Measurements from ENCODE around the gene LZTR1.
A peak's percentile ranks its signal among the peaks of the same experiment; 100 is the strongest.
"Not testable (repeated sequence)": the region's sequence is repeated elsewhere in the genome, so short reads cannot be mapped to it uniquely, and the experiment has no call there.

The LZTR1 gene

GRCh38 chr22:21000207-21000986, 18.3 kb downstream of the LZTR1 start:
- DNase-seq: no peak

DNA sequence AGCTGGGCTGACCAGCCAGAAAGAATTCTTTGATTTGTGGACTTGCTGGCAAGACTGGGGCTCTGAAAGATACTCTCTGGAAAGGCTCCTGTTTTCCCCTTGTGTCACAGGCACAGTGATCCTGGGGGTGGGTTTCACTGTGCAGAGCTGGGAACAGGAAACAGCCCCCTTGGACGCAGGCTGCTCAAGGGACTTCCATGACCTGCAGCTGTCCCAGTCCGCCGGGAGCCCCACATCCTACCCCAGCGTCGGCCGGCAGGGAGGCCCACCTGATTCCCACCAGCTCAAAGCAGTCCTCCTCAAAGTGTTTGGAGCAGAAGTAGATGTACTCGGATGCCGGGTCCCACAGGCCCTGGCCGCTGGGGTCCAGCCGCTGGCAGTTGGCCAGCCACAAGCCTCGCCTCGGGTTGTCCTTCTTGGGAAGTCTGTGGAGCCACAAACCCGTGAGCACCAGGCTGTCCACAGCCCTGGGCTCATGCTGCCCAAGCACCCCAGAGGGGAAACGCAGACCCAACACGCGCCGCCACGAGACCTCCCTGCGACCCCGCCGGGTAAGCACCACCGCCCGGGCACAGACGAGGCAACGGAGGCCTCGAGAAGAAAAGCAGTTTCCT, 19.0 kb downstream of the LZTR1 start:
- Histone ChIP-seq H3K36me3 (peaks cover 49% of the 10 kb centered on the region), H3K4me3 (ENCODE audit: low read depth, low read length) (peak overlapping the region; percentile 94), H3K27me3 (no peaks in the 10 kb centered on the region), H3K9me3 (no peaks in the 10 kb centered on the region), H3K4me1 (peaks cover 5% of the 10 kb centered on the region; the same call in 1 of the 2 replicates)
- DNase-seq: no peak
- TF ChIP-seq CTCF (IDR thresholded peaks at IDR 0.05; ENCODE audit: low read depth, low read length): no peak

More at GRCh38 chr22:21000207-21000986, 18.3 kb downstream of the LZTR1 start:
- no peak for TF ChIP-seq CTCF (IDR thresholded peaks at IDR 0.05; ENCODE audit: low read depth, low read length)
- Histone ChIP-seq H3K27me3 (no peaks in the 10 kb centered on the region), H3K4me1 (peaks cover 5% of the 10 kb centered on the region; the same call in 1 of the 2 replicates), H3K9me3 (no peaks in the 10 kb centered on the region), H3K36me3 (peaks cover 47% of the 10 kb centered on the region), H3K4me3 (ENCODE audit: low read depth, low read length) (peak overlapping the region; percentile 94)

DNA sequence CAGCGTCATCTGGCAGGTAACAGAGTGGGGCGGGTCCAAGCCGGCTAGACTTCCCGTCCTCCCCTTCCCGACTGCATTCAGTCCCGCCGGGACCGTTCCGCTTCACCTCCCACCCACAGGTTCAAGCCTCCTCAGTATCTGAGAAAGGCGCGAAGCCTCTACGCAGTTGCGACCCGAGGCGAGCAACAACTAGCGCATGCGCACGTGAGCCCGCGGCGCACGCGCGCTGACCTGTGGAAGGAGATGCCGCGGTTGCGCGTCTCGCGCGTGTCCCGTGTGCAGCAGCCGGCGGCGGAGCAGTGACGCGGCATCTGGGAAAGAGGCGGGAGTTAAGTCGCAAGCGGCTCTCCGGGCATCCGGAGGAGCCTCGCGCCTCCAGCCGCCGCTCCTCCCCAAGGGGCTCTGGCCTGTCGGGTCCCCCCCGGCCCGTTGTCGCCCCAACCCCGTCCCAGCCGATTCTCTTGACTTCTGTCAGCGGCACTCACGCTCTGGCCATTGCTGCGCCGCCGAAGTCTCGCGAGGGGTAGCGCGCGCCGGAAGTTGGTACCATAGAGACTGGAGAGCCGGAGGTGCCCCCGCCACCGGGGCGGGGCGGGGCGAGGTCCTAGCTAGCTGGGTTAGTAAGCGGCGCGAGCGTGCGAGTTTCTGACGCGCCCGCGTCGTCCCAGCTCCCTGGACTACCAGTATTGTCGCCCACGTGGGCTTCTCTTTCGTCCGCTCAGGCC, 19.7 kb downstream of the LZTR1 start, which contains the start of gene THAP7:
Gene THAP7, minus strand, starts transcription at position 518 of the 725 bp plus-strand sequence. Its CDS starts 207 bp downstream, at position 311.
- H3K9me3 ChIP-seq: no peaks in the 10 kb centered on the region
- H3K4me1 ChIP-seq: peaks cover 5% of the 10 kb centered on the region; the same call in 1 of the 2 replicates
- peak within 1 kb of the TSS; percentile 94 for H3K4me3 ChIP-seq (ENCODE audit: low read depth, low read length)
- peak; percentile 99 for DNase-seq
- H3K27me3 ChIP-seq: no peaks in the 10 kb centered on the region
- TF ChIP-seq CTCF (IDR thresholded peaks at IDR 0.05; ENCODE audit: low read depth, low read length): no peak
- H3K36me3 ChIP-seq: peaks cover 45% of the 10 kb centered on the region

- no peak for DNase-seq
- no peak for TF ChIP-seq CTCF (IDR thresholded peaks at IDR 0.05; ENCODE audit: low read depth, low read length)
Observed at GRCh38 chr22:21003782-21004181, 21.7 kb downstream of the LZTR1 start.

DNA sequence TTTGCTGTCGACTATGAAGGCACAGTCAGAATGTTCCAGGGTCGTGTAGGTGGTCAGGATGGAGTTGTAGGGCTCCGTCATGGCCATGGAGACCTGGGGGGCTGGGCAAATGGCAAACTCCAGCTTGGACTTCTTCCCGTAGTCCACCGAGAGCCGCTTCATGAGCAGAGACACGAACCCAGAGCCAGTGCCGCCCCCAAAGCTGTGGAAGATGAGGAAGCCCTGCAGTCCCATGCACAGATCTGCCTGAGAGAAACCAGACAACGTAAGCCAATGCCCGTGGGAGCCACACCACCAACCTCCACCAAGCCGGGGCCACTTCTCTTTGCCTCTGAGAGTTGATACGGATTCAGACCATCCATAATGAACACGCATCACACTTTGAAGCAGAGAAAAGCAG, 27.1 kb downstream of the LZTR1 start:
- not testable (repeated sequence) for H3K4me3 ChIP-seq (ENCODE audit: low read depth, low read length); DNase-seq; H3K4me1 ChIP-seq; H3K27me3 ChIP-seq; H3K9me3 ChIP-seq
- H3K36me3 ChIP-seq: peaks cover 35% of the 10 kb centered on the region

More at GRCh38 chr22:21003782-21004181, 21.7 kb downstream of the LZTR1 start:
- Histone ChIP-seq H3K27me3 (no peaks in the 10 kb centered on the region), H3K4me1 (peaks cover 5% of the 10 kb centered on the region; the same call in 1 of the 2 replicates), H3K9me3 (no peaks in the 10 kb centered on the region), H3K36me3 (peaks cover 47% of the 10 kb centered on the region), H3K4me3 (ENCODE audit: low read depth, low read length) (peak overlapping the region; percentile 94)

DNA sequence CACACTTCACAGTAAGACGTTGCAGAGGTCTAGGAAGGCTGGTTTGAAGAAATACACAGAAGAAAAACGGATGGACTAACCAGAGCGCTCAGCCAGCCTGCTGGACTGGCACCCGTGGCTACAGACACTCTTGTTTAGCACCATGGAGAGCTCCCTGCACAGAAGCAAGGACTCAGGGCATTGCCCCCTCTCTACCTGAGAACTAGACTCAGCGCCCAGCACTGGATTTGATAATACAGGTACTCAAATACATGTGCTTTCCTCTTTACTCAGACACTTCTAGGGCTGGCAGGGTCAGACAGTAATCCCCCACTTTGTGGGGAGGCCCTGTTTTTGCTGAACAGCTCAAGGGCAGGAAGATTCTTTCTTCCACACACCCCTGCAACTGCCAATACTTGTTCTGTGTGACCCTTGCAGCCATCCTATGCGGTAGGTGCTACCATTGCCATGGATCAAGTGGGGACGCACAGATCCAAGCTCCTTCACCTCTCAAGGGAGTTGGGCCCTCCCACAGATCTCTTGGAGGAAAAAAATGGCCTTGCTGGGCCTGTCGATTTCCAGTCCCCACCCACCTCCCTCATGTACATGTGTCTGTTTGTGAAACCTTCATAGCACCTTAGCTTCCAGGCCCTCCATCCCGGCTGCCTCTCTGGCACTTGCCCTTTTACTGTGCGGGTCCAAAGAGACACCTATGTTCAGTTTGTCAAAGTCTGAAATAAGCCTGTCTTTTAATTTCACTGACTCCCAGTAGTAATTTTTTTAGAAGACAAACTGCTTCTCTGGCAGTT, 27.7 kb downstream of the LZTR1 start:
- no peaks in the 10 kb centered on the region for H3K9me3 ChIP-seq
- no peak for DNase-seq
- no peak overlapping the region for H3K4me3 ChIP-seq (ENCODE audit: low read depth, low read length)
- no peaks in the 10 kb centered on the region for H3K27me3 ChIP-seq
- no peaks in the 10 kb centered on the region; the same call in 1 of the 2 replicates for H3K4me1 ChIP-seq
- no peak for TF ChIP-seq CTCF (IDR thresholded peaks at IDR 0.05; ENCODE audit: low read depth, low read length)
- peaks cover 35% of the 10 kb centered on the region for H3K36me3 ChIP-seq
